Stomach (tissue), 4 donors: ENCODE measurements around the gene ZNF74.

Experiments
- CTCF ChIP-seq, 7 experiments: fragments of 450-650 bp in 4 of 7; fragments of 200-600 bp in 3 of 7; sonication (generic) in 3 of 7; IDR thresholded peaks; one replicate each; pipeline ENCODE4 v1.5.1; 2016 to 2019; ENCODE audit warnings: antibody characterized with exemption in 7 of 7, control low read depth in 2 of 7, mild to moderate bottlenecking in 1 of 7
- EP300 ChIP-seq: sonication (generic); formaldehyde crosslinking; IDR thresholded peaks from one replicate; pipeline ENCODE4 v1.6.1; 2017; ENCODE audit warnings: antibody characterized with exemption

- TF ChIP-seq CTCF (IDR thresholded peaks at IDR 0.05) (no peak), EP300 (no peak)
Measured at GRCh38 chr22:20396639-20397038, 2.7 kb downstream of the ZNF74 start.
